Stimulated activated CD8-positive, alpha-beta memory T cell treated with anti-CD3 and anti-CD28 coated beads, Interleukin-12 subunit alpha, Interleukin-12 subunit beta, amount 100 ng/mL, for 24 hours (primary cell): ENCODE results near the gene SLC31A1.
"Not testable (repeated sequence)": the region's sequence is repeated elsewhere in the genome, so short reads cannot be mapped to it uniquely, and the experiment has no call there.

ENCODE experiments used
- DNase-seq: peaks from one replicate; pipeline ENCODE4 v3.0.0-alpha.2; 2020; ENCODE audit errors: extremely low read depth

Gene SLC31A1

DNA sequence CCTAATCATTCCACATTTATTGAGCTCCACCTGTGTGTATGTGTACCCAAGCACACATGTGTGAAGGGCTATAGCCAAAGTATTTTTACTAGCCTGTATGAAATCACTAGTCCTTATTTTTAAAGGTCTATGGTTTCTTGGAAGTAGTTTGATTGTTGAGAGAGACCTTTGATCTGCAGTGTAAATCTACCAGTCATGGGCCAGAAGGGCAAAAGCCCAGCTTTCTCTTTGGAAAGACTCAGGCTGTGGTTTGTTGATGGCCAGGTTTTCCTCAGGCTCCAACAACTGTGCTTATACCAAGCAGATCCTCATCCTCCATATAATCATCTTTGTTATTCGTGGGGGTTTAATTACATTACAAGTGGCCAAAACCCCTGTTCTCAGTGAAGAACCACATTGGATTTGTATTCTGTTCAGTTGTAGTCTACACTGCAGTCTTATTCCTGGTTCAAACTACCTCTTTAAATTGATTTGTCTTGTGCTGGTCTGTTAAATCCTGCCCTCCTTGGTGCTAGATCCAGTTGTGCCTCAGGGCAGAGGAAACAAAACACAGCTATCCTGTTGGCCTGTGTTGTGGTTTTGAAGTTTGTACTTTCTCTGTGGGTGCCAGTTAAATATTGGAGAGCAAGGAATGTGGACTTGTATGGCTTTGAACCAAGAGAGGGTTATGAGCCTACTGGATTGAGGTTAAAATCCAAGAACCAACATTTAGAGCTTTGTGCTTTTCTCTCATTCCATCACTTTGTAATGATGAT lies 40.8 kb downstream of the SLC31A1 start:
- DNase-seq = no peak

DNA sequence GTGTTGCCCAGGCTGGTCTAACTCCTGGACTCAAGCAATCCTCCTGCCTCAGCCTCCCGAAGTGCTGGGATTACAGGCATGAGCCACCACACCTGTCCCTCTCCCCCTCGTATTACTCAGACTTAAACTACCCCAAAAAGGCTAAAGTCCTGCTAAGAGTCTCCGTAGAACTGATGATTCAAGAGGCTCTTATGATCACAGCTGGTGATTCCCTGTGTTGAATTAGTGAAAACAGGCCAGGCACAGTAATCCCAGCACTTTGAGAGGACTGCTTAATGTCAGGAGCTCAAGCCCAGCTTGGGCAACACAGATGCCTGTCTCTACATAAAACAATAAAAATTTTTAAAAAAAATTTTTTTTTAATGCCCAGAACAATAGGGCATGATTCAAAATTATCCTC lies 44.8 kb downstream of the SLC31A1 start:
- DNase-seq = no peak

DNA sequence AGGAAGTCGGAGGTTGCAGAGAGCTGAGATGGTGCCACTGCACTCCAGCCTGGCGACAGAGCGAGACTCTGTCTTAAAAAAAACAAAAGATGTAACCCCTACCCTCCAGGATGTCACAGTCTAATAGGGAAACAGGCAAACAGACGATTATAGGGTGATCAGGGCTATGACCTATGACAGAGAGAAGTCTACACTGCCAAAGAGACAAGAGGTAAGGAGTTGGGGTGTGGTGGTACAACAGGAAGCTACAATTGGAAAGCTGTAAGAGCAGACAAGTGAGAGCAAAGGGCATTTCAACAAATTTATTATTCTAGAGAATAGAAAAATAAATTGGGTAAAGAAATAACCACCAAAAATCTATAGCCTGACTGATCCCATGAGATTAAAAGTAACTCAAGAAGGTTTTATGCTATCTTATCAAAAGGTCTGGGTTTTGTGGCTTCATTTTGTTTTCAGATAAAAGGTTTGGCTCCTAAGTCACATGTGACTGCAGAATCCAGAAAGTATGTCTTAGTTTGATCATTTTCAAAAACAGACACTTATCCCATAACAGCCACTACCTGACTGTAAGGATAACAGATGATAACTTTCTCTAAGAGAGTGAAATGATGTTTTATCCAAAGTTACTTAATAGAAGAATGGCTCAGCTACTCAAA lies 46.7 kb downstream of the SLC31A1 start:
- no peak for DNase-seq

DNA sequence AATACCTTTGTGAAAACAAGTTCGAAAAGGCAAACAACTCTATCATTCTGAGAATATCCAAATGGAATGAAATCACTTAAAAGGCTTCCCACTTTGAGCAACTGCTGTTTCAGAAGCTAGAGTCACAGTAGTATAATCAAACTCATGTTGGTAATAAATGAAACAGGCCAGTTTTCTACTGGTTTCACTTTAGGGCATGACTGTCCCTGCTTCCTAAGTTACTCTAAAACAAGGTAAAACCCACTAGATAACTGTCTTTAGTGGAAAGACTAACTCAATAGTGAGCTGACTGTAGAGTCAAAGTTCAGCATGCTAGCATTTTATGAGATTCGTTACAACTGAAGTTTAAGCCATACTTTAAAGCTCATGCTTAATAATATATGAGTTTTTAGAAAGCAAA lies 48.0 kb downstream of the SLC31A1 start:
- DNase-seq = no peak

DNA sequence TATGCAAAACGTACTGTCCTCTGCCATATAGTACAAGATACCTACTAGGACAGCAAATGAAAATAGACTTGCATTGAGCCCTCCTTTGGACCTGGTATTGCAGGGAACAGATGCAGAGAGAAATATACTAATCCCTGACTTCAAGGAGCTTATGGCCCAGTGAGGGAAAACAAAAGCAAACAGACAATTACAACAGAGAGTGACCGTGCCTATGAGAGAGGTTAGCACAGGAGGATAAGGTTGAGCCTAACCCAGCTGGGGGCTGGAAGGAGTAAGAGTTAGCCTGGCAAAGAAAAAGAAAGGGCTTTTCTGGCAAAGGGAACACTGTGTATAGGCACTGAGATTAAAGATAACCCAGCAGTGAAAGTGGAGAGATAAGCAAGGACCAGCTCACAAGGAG lies 48.5 kb downstream of the SLC31A1 start:
- no peak for DNase-seq

DNA sequence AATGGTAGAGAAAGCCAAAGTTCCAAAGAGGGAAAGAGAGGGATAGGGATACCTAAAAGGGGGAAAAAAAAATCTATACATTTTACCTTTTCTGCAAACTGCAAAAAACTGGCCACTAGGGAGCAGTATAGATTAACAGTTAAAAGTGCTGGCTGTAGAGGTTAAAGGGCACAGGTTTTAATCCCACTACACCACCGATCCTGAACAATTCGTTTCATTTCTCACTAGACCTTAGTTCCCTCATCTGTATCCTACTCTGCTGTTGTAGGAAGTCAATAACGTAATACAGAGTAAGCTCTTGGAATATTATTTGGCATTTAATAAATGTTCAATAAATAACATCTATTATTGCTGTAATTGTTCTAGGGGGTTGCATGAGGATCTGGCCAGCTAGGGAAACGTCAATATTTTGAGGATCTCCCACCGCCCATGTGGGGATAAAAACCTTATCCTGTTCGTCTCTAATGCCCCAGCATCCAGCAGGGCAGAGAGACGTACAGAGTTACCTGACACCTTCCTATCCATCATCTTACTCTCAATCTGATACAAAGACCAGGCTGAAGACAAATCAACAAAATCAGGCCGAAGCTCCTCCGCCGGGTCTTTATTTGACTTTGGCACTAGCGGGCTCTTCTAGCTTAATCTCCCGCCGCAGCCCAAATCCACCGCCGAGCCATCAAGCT lies 53.3 kb downstream of the SLC31A1 start:
- peak; percentile 5 for DNase-seq

DNA sequence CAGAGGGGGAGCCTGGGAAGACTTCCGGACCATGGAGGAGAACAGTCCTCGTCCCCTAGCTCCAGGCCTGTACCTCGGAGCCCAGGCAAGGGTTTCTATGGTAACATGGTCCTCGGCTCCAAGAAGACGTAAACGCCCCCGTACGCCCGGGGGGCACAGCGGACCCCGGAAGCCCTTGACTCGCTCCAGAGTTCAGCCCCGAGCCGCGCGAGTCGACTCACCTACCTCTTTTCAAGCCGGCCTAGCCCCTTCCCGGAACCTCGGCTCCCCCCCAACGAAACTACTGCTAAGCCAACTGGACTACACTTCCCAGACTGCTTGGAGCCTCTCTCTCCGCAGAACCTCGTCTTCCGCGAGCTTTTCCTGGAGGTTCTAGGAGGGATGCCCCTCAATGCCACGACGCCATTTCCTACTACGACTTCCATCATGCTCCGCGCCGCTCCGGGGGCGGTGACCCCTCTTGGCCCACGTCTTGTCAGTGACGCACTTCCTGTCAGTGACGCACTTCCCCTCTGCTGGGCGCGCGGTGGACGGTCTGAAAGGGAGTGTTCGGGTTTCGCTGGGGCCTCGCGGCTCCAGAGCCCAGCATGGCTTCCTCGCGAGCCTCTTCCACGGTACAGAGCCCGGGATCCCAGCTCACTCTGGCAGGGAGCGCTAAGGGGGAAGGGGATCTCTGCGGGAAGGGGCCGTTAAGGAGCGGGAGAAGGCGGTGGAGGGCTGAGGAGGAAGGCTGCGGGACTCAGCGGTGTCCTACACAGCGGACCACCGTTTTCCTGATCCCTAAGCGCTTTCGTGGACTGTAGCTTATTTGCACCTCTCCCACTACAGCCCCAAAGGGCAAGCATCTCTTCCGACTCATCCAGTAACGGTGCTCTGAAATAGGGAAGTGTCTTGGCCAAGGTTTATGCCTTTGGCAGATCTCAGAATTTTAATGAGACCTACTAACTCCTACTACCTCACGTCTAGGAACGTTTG lies 54.1 kb downstream of the SLC31A1 start, which contains the start of the genes CDC26 and PRPF4:
CDC26 (minus strand) TSS at position 416 of the 975 bp plus-strand sequence. CDS start 3,065 bp downstream, outside the sequence.
PRPF4 (plus strand) TSS at position 502 of the 975 bp plus-strand sequence; CDS start at position 588, 86 bp downstream.
- DNase-seq = peak; percentile 89

DNA sequence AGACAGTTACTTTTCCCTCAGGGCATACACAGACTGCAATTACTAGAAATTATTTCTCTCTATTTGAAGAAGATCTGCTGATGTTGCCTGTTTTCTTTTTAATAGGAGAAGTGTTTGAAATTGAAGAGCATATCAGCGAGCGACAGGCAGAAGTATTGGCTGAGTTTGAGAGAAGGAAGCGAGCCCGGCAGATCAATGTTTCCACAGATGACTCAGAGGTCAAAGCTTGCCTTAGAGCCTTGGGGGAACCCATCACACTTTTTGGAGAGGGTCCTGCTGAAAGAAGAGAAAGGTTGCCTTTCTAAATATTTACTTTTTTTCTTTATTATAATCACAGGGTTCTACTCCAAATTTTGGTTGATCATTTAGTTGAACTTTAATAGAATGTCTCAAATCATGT lies 57.5 kb downstream of the SLC31A1 start:
- DNase-seq = no peak

DNA sequence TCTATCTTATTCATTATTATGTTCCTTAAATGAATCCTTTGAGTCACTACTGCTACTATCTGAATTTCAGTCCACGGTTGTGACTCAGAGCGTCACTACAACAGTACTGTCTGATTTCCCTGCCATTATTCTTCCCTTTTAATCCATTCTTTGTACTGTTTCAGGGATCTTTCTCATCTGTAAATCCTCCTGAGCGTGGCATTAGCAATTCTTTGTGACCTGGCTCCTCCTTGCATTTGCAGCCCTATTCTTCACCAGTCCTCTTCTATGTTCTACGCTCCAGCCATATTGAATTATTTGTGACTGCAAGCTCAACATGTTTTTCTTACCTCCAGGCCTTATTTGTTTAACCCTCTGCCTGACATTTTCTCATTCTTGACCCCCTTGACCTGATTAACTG lies 60.0 kb downstream of the SLC31A1 start:
- no peak for DNase-seq

DNA sequence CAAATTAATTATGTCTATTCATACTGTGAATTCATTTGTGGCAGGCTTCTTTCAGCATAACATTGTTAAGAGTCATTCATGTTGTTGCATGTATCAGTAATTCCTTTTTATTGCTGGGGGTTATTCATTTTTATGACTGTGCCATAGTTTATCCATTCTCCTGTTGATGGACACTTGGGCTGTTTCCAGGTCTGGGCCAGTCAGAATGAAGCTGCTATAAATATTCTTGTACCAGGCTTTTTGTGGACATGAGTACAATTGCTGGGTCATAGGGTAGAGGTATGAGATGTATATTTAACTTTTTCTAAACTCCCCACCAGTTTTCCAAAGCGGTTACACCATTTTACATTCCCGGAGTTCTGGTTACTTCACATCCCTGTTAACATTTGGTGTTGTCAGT lies 67.7 kb downstream of the SLC31A1 start:
- no peak for DNase-seq

DNA sequence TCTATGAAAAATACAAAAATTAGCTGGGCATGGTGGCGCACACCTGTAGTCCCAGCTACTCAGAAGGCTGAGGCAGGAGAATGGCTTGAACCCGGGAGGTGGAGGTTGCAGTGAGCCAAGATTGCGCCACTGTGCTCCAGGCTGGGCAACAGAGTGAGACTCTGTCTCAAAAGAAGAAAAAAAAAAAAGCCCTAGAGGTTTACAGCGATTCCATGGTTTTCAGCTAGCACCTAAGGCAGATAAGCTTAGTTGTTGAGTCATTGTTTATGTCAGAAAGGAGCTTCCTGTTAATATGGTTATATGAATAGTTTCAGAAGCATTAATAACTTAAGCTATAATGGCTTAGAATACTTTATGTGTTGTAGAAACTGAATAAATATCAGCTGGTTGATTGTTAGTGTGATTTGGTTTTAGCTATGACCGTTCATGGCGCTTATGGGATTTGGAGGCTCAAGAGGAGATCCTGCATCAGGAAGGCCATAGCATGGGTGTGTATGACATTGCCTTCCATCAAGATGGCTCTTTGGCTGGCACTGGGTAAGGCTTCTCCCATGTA lies 68.8 kb downstream of the SLC31A1 start:
- DNase-seq = no peak

DNA sequence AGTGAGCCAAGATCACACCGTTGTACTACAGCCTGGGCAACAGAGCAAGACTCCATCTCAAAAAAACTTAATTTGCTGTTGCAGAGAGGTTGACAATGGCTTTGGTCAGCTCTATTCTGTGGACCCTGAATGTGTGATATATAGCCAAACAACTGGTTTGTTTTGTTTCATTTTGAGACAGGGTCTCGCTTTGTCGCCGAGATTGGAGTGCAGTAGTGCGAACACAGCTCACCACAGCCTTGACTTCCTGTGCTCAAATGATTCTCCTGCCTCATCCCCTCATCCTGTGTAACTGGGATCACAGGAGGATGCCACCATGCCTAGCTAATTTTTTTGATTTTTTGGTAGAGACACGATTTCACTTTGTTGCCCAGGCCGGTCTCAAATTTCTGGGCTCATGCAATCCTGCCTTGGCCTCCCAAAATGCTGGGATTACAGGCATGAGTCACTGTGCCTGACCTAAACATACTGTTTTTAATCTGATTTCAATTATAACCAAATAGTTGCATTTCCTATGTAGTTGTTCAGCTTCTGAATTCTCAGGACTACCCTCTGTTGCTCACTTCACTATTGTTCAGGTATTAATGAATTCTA lies 72.0 kb downstream of the SLC31A1 start:
- no peak for DNase-seq

DNA sequence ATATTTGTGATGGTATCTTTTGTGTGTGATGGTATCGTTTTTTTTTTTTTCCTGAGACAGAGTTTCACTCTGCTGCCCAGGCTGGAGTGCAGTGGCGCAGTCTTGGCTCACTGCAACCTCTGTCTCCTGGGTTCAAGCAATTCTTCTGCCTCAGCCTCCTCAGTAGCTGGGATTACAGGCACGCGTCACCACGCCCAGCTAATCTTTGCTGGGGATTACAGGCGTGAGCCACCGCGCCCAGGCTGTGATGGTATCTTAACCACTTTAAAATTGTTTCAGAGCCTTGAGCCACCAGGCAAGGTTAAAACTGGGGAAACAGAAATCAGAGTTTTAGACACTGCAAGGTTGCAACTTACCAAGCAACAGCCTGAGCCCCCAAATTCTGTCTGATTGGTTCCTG lies 74.9 kb downstream of the SLC31A1 start:
- DNase-seq = not testable (repeated sequence)

DNA sequence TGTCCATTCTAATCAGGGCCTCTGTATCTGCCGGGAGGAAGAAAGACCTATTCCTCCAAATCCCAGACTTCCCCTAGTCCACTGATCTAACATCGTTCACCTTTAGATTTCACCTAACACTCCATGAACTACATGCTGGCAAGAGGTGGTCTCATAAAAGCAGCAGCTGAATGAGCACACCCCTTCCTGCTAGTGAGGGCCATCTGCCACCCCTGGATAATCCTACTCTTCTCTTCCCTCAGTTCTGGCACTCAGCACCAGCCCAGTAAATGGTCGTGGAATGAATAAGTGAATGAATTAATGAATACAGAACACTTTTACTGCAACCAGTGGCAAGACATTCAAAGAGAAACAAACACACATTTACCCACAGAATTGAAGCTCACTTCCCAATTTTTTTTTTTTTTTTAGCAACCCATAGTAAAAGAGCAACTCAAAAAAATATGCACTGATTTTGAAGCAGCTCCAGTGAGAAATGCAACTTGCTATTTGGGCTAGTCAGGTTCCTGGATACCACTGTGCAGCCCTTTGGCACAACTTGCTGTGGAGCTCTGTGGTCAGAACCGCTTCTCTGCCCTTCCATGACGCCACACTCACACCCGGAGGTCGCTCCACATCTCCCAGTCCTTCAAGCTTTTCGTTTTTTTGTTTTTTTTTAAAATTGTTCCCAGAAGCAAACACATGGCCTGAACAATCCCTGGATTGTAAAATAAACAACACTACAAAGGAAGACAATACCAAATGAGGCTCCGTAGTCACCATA lies 75.6 kb downstream of the SLC31A1 start:
- DNase-seq = no peak

DNA sequence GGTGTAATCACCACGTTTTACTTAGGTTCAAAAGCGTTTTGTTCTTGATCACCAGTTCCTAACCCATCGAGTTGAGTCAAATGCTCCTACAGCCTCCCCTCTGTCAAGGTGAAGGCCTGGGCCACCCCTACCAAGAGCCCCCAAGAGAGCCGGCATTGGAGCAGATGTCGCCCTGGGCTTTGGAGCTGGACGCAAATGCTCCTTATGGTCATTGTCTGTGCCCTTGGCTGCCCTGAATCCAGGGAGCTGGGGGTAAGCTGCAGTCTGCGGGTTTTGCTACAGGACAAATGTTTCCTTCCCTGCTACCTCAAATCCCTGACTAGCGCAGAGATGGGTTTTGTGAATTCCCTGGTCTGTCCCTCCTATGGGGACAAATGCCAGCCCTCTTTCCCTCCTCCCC lies 77.0 kb downstream of the SLC31A1 start:
- DNase-seq = no peak

DNA sequence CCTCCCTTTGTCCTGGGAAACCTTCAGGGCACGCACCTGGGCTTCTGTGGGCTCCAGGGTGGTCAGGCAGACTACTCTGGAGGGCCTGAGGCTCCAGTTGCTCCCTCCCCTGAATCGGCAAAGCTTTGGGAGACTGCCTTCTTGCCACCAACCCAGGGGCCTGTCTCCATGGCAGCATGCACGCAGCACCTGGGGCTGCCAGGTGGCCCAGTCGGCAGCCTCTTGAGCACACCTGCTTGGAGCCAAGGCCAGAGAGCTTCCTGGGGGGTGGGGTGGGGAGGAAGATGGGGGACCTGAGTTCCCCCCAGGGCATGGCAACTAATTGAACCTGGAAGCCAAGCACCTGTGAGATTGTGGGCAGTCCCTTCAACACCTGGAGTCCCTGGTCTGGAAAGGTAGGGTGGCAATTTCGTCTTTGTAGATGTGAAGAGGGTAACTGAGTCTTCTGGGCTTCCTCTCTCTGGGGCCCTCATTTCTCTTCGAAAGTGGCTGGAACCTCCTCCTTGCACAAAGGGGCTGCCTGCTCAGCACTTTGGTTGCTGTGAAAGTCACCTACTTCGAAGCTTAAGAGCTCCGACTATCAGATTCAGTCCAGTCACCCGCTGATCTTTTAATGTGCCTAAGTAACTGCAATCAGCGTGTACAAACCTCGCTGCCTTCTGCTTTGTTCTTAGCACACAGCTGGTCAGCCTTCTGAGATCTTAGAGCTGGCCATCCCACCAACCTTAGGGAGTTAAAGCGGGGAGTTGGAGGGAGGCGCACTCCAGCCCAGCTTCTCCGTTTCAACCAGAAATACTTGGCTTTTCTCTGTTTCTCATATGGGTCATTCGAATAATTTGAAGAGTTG lies 77.8 kb downstream of the SLC31A1 start:
- DNase-seq = no peak

DNA sequence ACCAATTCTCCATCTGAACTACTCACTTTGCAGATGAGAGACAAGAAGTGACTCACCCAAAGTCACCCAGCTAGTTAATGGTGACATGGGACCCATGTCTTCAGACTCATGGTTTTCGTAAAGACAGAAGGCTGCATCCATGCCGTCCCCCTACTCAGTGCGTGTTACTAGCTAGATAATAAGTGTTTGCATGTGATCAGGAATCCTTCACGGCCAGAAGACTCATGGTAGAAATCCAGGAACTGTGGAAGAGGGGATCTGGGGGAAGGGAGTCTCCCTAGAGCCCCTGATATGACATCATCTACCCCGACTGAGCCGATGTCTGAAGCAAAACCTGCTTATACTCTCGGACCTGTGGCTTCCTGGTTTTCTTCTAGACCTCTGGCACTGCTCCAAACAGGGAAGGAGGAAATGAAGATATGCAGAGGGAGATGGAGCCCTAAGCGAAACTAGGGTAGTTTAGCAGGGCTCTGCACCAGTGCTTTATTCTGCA lies 78.5 kb downstream of the SLC31A1 start:
- DNase-seq = no peak

DNA sequence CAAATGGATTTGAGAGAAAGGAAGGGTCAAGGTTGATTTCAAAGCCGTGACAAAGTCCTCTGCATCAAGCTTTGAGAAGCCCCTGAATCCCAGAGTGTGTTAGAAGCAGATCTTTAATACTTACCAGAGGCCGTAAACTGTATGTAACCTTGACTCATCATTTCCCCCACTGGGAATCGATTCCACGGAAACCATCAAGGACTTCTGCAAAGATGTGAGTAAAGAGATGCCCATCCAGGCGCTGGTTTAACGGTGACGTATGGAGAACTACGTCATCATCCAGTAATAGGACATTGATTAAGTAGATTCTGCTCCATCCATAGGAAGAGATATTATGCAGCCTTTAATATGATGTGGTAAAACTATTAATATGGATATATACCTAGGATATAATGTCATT lies 80.2 kb downstream of the SLC31A1 start:
- no peak for DNase-seq
